Measurements from ENCODE around the gene NCAPH2. TPM values are rescaled to one million over a fixed set of nuclear protein-coding genes. Genes with fewer than 3 reads are reported as not detected.

The NCAPH2 gene
- total and polyA plus RNA-seq, 2 of the 8 experiments (the other 6 are each of a cell fraction or from before 2014, with no cell fraction given), result 62.2 to 81.6 TPM

DNA sequence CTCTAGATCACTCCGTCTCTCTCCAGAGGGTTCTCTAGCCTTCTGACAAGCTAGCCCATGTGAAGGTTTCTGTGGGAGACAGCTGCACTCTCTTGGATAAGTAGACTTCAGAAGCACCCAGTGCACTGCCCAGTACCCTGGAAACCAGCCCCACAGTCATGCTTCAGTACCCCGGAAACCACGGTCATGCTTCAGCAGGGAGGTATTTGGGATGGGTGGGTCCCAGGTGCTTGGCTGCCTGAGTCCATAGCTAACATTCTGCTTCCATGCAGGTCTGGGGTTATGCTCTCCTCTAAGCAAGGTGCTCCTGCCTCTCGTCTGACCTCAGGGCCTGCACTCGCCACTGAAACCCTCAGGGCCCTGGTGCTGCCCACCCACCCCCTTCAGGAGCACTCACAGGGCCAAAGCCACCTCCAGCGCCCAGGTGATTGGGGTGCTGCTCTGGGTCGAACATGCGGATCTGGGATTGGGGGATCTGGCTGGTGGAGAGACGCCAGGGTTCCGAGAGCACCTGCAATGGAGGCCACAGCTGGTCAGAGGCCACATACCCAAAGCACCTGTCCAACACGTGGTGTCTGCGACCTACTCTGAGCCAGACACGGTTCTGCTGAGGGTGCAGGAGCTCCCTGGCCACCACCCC lies 62.0 kb downstream of the NCAPH2 start:
- Histone ChIP-seq H3K36me3 (ENCODE audit: control insufficient read depth in 2 of 4, insufficient read depth in 4 of 4, low read length in 3 of 4) (peaks cover 12 to 38% (median 29%) of the 10 kb centered on the region in 4 experiments; a peak in 7 of 8 replicates), H3K79me2 (ENCODE audit: control insufficient read depth in 1 of 2, insufficient read depth in 2 of 2, low read length in 2 of 2) (no peaks in the 10 kb centered on the region)

More for the DNA sequence above, 62.0 kb downstream of the NCAPH2 start:
- no peak overlapping the region for H3K14ac ChIP-seq (ENCODE audit: insufficient read length)
- no peak overlapping the region for H2BK20ac ChIP-seq (ENCODE audit: low read length)
- no peak overlapping the region for H4K5ac ChIP-seq (ENCODE audit: insufficient read length, low read depth, low read length)
- no peak overlapping the region for H3K23ac ChIP-seq (ENCODE audit: insufficient read length)
- no peak for DNase-seq (ENCODE audit: low read depth in 1 of 2, low spot score in 2 of 2)
- H2BK5ac ChIP-seq (ENCODE audit: low read depth, low read length), result no peak overlapping the region
- ChIA-PET POLR2A (ENCODE audit: partially characterized antibody) (interaction anchor here (0.6 to 2.5 kb wide), 3 partner anchors 9 to 83 kb away, joined by 3 to 8 read pairs (median 3); partner anchors contain the start of gene CPT1B), CTCF (ENCODE audit: partially characterized antibody) (interaction anchor here (0.6 to 2.3 kb wide), 3 partner anchors 126 to 161 kb away, joined by 3 to 7 read pairs (median 4); no protein-coding TSS in a partner anchor)
- H2BK12ac ChIP-seq (ENCODE audit: low read depth, low read length), result no peak overlapping the region
- H3K23me2 ChIP-seq (ENCODE audit: low read depth, low read length), result no peaks in the 10 kb centered on the region
- H3K4ac ChIP-seq (replicated peaks; ENCODE audit: insufficient read length, low read depth, low read length), result no peak overlapping the region
- no peak overlapping the region for H4K8ac ChIP-seq (ENCODE audit: extremely low read depth, insufficient read depth, low read length)
- no peaks in the 10 kb centered on the region for H3K9me3 ChIP-seq (ENCODE audit: insufficient read depth in 2 of 2, low read depth in 1 of 2, low read length in 1 of 2)
- H3K27ac ChIP-seq (ENCODE audit: low read depth, low read length), result no peak overlapping the region
- H2AFZ ChIP-seq (ENCODE audit: low read length), result no peak overlapping the region
- H3K9ac ChIP-seq (replicated peaks in 1 of 4; ENCODE audit: extremely low read depth in 1 of 4, low read depth in 3 of 4, low read length in 3 of 4), result no peak overlapping the region
- 87% methylated on average over 12 of the region's 13 CpGs; no CpG with 5 or more reads in 1 of the 2 experiments for WGBS, 2 experiments (ENCODE audit: extremely low coverage in 1 of 2, insufficient coverage in 1 of 2, insufficient read length in 1 of 2, insufficient replicate concordance in 2 of 2, low coverage in 1 of 2, low lambda C conversion rate in 2 of 2, missing lambda C conversion rate in 1 of 2)
- no peak overlapping the region for H3K4me3 ChIP-seq (ENCODE audit: extremely low read depth in 1 of 4, insufficient read depth in 2 of 4, low read depth in 3 of 4, low read length in 4 of 4)
- H2BK15ac ChIP-seq (ENCODE audit: low read length), result no peak overlapping the region
- H3K18ac ChIP-seq (ENCODE audit: extremely low read depth, low read length), result no peak overlapping the region
- H3K4me1 ChIP-seq (replicated peaks in 1 of 4; ENCODE audit: control insufficient read depth in 3 of 4, insufficient read depth in 4 of 4, low read length in 3 of 4), result no peaks in the 10 kb centered on the region
- no peak for FAIRE-seq
- no peak overlapping the region for H2BK120ac ChIP-seq (replicated peaks; ENCODE audit: low read depth, low read length)
- H3K56ac ChIP-seq (replicated peaks; ENCODE audit: insufficient read length, low read depth, low read length), result no peak overlapping the region
- peaks cover 4 to 19% of the 10 kb centered on the region in 2 experiments for H4K20me1 ChIP-seq (replicated peaks in 1 of 2; ENCODE audit: control insufficient read depth in 1 of 2, insufficient read depth in 2 of 2, low read length in 2 of 2)
- TF ChIP-seq SP1 (IDR thresholded peaks at IDR 0.05; ENCODE audit: low read depth, low read length) (no peak), MAFK (IDR thresholded peaks at IDR 0.05; ENCODE audit: low read depth, low read length) (no peak), CEBPB (IDR thresholded peaks at IDR 0.05; ENCODE audit: low read depth, low read length) (no peak), GTF2F1 (IDR thresholded peaks at IDR 0.05; ENCODE audit: borderline replicate concordance, low read depth, low read length) (no peak), YY1 (IDR thresholded peaks at IDR 0.05; ENCODE audit: low read depth, low read length) (no peak), SIN3A (conservative IDR thresholded peaks at IDR 0.05 in 1 of 2, IDR thresholded peaks at IDR 0.05 in 1 of 2; ENCODE audit: low read depth in 1 of 2, low read length in 2 of 2) (no peak), TEAD4 (IDR thresholded peaks at IDR 0.05; ENCODE audit: low read depth, low read length) (no peak), POLR2AphosphoS5 (IDR thresholded peaks at IDR 0.05; ENCODE audit: low read depth, low read length) (no peak), GABPA (IDR thresholded peaks at IDR 0.05; ENCODE audit: borderline replicate concordance, insufficient read depth, low read length) (no peak), BCL11A (IDR thresholded peaks at IDR 0.05; ENCODE audit: low read depth in 2 of 2, low read length in 2 of 2) (no peak), SRF (IDR thresholded peaks at IDR 0.05; ENCODE audit: low read depth, low read length) (no peak)
- no peak overlapping the region for H4K91ac ChIP-seq (replicated peaks; ENCODE audit: insufficient read length, low read length)
- H3K79me1 ChIP-seq (ENCODE audit: low read depth, low read length), result no peaks in the 10 kb centered on the region
- H3K4me2 ChIP-seq (ENCODE audit: insufficient read depth in 1 of 2, low read depth in 2 of 2, low read length in 2 of 2), result no peak overlapping the region
- no peak overlapping the region for H2AK5ac ChIP-seq (ENCODE audit: low read depth, low read length)
- H3K27me3 ChIP-seq (replicated peaks in 1 of 4; ENCODE audit: control insufficient read depth in 3 of 4, extremely low read depth in 1 of 4, insufficient read depth in 3 of 4, low read length in 3 of 4), result no peaks in the 10 kb centered on the region

All from H1 (cell line).